Measurements from ENCODE around the gene GALM. TPM values are rescaled to one million over a fixed set of nuclear protein-coding genes. Genes with fewer than 3 reads are reported as not detected.

GALM gene
- total RNA-seq, 1 experiment from 2014 or later: 20.5 TPM

GRCh38 chr2:38668092-38668491 lies 2.2 kb downstream of the GALM start:
- DNase-seq (ENCODE audit: low read depth, low spot score) (no peak), ATAC-seq (no peak)
- no peaks in the 10 kb centered on the region for H3K9me3 ChIP-seq (ENCODE audit: control insufficient read depth, insufficient read depth, low read depth, low read length)
- H3K36me3 ChIP-seq (ENCODE audit: control insufficient read depth, insufficient read depth, low read length): no peaks in the 10 kb centered on the region
- H3K4me3 ChIP-seq (ENCODE audit: low read depth in 2 of 2, low read length in 2 of 2): no peak overlapping the region
- peak overlapping the region; percentile 31; the same call in 1 of the 2 replicates for H3K27ac ChIP-seq (ENCODE audit: low read length)
- intact Hi-C loops (cut with micrococcal nuclease; ENCODE audit: unreplicated experiment) (loop anchor here (5.0 kb wide), 1 partner anchor 66 kb away; the partner anchor contains the start of gene HNRNPLL), in situ Hi-C loops (cut with HindIII; ENCODE audit: low pct_unique_long_range_greater_than_20kb, low sequenced_read_pairs) (no loop called here)
- H3K4me1 ChIP-seq (ENCODE audit: control insufficient read depth, insufficient read depth, low read length): peaks cover 24% of the 10 kb centered on the region; the same call in 1 of the 2 replicates
- TF ChIP-seq CTCF (IDR thresholded peaks at IDR 0.05): no peak
- no peak for TF ChIP-seq POLR2AphosphoS5 (IDR thresholded peaks at IDR 0.05; ENCODE audit: low read depth, low read length)
- no peak for TF ChIP-seq REST (IDR thresholded peaks at IDR 0.05; ENCODE audit: insufficient read depth in 1 of 2, low read depth in 2 of 2, low read length in 1 of 2)
- no peak for TF ChIP-seq SIN3A (IDR thresholded peaks at IDR 0.05; ENCODE audit: borderline replicate concordance, insufficient read depth, low read depth, low read length)
- TF ChIP-seq TCF7L2 (IDR thresholded peaks at IDR 0.05; ENCODE audit: low read depth, low read length): no peak
- H3K27me3 ChIP-seq (ENCODE audit: control insufficient read depth, insufficient read depth, low read length): no peaks in the 10 kb centered on the region
- POLR2A ChIA-PET: interaction anchor here (0.6 kb wide), 1 partner anchor 35 kb away, joined by 3 read pairs; no protein-coding TSS in a partner anchor
- CTCF ChIA-PET: no interaction called here
- BruUV-seq (replicated peaks): no TSS peak

- H3K27me3 ChIP-seq (ENCODE audit: control insufficient read depth, insufficient read depth, low read length): no peaks in the 10 kb centered on the region
- H3K36me3 ChIP-seq (ENCODE audit: control insufficient read depth, insufficient read depth, low read length): no peaks in the 10 kb centered on the region
- H3K9me3 ChIP-seq (ENCODE audit: control insufficient read depth, insufficient read depth, low read depth, low read length): no peaks in the 10 kb centered on the region
- DNase-seq (ENCODE audit: low read depth, low spot score) (no peak), ATAC-seq (no peak)
- H3K27ac ChIP-seq (ENCODE audit: low read length): no peak overlapping the region
- intact Hi-C loops (cut with micrococcal nuclease; ENCODE audit: unreplicated experiment): loop anchor here (5.0 kb wide), 1 partner anchor 67 kb away; the partner anchor contains the start of gene HNRNPLL
- no TSS peak for BruUV-seq (replicated peaks)
- no peak overlapping the region for H3K4me3 ChIP-seq (ENCODE audit: low read depth in 2 of 2, low read length in 2 of 2)
- ChIA-PET POLR2A (no interaction called here), CTCF (no interaction called here)
- TF ChIP-seq REST (IDR thresholded peaks at IDR 0.05; ENCODE audit: insufficient read depth in 1 of 2, low read depth in 2 of 2, low read length in 1 of 2): no peak
- TF ChIP-seq POLR2AphosphoS5 (IDR thresholded peaks at IDR 0.05; ENCODE audit: low read depth, low read length): no peak
- no peak for TF ChIP-seq CTCF (IDR thresholded peaks at IDR 0.05)
- no peak for TF ChIP-seq SIN3A (IDR thresholded peaks at IDR 0.05; ENCODE audit: borderline replicate concordance, insufficient read depth, low read depth, low read length)
- TF ChIP-seq TCF7L2 (IDR thresholded peaks at IDR 0.05; ENCODE audit: low read depth, low read length): no peak
- H3K4me1 ChIP-seq (ENCODE audit: control insufficient read depth, insufficient read depth, low read length): peaks cover 24% of the 10 kb centered on the region; the same call in 1 of the 2 replicates
- in situ Hi-C loops (cut with HindIII; ENCODE audit: low pct_unique_long_range_greater_than_20kb, low sequenced_read_pairs): no loop called here
Measured at GRCh38 chr2:38668779-38669479, 3.0 kb downstream of the GALM start.
